ENCODE results near the gene RFNG.

The RFNG gene

DNA sequence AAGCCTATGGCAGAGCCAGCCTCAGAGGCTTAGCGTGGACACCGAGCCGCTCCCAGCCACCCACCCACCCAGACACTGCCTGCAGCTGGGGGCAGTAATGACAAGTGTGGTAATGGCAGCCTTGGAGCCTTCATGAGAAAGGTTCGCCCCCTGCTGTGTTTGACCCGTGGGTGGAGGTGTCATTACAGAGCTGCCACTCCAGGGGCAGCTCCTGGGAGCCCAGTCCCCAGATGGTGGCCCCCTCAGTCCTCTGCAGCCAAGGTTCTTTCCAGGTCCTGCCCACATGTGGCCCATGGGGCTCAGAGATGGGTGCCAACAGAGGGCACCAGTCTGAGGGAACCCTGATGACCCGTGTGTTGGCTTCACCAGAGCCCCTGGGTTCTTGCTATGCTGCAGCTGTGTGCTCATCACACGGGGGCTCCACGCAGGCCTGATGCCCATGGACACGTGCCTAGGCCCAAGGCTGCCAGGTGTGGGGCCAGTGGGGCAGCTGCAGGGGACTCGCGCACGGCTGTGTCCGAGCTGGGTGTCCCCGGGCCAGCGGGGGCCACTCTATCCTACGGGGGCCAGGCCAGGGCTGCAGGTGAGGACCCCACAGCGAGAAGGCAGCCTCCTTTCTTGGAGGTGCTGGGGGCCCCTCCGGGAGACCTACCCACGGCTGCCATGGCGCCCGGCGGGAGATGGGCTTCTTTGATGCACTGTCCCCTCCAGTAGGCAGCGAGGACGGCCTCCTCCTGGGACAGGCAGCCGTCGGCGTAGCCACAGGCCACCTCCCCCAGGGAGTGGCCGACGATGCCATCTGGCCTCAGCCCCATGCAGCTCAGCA lies 38.3 kb upstream of the RFNG start:
- no peak for DNase-seq (ENCODE audit: low read depth)

DNA sequence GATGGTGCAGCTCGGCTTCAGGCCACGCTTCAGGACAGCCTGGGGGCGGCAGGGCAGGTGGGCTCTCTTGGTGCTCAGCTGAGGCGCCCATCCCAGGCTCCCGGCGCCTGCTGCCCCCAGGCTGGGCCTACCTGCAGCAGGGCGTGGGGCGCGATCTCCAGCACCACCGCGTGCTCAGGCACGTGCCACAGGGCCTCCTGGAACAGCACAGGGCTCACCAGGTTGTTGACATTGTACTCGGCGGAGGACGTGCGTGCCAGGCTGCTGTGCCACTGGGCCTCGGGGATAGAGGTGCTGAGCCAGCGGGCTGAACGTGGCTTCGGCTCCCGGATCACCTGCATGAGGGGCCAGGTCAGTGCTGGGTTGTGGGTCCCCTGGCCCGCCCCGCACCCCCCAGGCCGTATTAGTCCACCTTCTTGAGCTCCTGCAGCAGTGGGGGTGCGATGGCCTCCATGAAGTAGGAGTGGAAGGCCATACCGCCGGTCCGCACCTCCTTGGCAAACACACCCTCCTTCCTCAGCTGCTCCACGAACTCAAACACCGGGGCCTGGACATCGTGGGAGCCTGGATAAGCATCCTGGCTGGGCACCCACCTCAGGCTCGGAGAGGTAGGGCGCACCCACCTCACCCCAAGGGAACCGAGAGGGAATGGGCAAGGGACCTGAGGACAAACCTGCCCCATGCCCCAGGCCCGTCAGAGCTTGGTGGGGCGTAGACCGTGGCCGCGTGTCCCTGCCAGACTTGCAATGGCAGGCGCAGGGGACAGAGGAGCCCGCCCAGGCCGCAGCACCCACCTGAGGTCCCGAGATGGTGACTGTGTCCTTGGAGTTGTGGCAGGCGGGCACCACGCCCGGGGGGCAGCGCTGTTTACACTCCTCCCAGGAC lies 37.5 kb upstream of the RFNG start:
- no peak for DNase-seq (ENCODE audit: low read depth)

DNA sequence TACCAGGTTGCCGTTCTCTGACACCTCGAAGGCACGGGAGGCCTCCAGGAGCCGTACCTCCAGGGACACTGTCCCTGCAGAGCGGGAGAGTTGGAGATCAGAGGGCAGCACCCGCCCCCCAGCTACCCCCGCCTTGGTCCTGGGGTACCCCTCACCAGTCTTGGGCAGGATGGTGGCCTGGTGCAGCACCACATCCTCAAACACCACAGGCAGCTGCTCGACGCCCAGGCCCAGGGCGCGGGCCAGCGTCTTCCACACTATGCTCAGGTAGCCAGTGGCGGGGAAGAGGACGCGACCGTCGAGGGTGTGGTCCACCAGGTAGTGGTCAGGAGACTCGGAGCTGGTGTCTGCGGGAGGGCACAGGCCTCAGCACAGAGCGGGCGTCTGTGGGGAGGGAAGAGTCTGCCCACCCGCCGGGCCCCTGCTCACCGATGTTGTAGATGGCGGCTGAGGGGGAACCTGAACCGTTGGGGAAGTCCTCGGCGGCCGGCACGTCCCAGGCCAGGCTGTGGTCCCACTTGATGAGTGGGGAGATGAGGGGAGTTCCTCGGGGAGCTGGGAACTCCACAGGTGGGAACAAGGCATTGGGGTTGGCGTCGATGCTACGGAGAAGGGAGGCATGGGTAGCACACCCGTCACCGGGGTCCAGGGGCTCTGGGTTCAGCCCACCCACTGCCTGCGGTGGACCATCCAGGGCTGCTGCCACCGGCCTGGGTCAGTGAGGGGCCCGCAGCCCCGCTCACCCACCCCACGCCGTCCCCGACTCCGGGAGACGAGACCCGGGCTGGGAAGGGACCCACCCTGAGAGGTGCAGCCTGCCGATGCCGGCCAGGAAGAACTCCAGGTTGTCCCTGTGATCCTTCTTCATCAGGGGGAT lies 36.6 kb upstream of the RFNG start:
- DNase-seq (ENCODE audit: low read depth): no peak

DNA sequence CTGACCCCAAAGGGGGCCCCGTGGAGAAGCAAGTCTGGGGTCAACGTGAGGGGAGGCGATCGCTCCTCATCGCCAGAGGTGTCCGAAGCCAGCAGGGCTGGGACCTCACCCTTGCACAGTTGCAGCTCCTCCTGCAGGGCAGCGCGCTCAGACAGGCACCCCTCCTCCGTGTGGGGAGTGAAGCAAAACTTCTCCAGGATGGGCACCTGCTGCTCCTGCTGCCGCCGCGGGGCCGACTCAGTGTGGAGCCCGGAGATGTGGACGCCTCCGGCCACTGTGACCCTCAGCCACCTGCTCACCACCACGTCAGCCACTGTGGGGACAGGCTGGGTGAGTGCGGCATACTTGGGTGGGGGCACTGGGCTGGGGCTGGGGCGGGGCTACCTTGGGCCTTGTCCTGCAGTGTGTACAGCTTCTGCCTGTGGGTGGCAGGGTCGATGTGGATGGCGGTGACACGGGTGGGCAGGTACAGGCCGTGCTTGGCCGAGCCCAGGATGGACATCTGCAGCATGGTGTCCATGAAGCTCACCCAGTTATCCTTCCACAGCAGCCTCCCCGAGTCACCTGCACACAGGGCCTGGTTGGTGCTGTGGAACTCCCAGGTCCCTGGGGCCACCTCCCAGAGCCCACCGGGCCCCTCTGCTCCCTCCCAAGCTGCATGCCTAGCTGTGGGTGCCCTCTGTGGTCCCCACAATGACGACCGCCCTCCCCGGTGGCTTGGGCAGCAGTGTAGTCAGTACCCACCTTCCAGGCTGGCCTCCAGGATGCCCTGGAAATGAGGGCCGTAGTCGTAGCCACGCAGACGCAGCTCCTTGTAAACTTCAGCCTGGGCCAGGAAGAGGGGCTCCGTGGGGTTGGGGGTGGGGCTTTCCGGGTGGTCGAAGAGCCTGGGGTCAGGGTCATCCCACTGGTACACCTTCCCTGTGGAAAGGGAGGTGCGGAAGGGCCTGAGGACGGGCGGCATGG lies 35.6 kb upstream of the RFNG start:
- DNase-seq (ENCODE audit: low read depth): no peak

DNA sequence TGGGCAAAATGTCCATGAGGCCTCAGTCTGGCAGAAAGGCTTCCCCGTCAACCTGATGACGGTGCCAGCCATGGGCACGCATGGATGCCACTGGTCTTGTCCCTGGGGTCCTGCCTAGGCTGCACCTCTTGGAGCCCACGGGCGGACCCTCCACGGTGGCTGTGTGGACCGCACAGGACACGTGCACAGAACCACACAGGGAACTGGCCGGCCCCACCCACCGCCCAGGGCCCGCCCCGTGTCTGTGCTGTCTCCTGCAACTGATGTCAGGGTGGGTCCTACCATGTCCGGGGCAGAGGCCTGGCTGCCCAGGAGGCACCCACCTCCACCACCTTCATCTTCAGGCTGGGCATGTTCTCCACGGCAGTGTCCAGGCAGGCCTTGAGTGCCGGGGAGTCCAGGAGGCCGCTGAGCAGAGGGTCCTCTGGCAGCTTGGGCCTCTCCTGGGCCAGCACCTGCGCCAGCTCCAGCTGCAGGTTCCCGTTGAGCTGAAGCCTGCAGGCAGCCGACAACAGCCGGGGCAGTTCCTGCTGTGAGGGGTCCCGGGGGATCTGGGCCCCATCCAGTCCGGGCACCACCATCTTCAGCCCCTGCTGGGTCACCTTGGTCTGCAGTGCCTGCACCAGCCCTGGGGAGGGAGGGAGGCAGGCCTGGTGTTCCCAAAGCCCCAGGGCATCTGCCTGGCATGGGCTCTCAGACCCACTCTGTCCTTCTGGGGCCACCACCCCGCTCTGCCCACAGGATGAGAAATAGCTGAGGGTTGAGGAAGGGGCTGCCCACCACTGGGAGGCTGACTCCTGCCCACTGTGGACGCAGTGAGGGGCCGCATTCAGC lies 34.5 kb upstream of the RFNG start:
- DNase-seq (ENCODE audit: low read depth): no peak

DNA sequence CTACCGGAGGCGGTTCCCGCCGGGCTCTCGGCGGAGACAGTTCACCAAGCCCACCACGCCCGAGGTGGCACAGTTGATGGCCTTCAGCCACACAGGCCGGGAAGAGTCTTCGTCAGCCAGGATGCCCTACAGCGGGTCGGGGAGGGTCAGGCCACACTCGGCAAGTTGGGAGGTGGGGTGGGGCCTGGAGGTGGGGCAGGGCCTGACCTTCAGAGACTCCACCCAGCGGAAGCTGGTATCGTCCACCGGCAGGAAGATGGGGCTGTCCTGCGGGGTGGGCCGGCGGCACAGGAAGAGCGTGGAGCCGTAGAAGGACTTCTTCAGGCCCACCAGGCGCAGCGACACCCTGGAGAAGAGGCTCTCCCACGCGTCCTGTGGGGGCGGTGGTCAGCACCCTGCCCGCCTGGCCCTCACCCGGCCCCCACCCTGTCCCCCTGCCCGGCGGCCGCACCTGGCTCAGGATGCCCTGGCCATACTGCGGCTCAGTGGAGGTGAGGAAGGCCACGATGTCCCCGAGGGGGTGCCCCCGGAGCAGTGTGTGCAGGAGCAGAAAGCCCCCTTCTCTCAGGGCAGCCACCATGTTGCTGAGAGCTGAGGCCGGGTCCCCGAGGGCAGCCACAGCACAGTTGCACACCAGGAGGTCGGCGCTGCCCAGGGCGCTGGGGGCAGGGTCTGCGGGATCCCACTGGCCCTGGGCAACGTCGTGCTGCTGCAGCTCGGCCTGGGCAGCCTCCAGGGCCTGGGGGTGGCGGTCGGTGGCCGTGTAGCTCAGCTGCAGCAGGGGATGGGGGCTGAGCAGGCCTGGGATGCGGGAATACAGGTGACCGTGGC lies 33.6 kb upstream of the RFNG start:
- DNase-seq (ENCODE audit: low read depth): no peak

DNA sequence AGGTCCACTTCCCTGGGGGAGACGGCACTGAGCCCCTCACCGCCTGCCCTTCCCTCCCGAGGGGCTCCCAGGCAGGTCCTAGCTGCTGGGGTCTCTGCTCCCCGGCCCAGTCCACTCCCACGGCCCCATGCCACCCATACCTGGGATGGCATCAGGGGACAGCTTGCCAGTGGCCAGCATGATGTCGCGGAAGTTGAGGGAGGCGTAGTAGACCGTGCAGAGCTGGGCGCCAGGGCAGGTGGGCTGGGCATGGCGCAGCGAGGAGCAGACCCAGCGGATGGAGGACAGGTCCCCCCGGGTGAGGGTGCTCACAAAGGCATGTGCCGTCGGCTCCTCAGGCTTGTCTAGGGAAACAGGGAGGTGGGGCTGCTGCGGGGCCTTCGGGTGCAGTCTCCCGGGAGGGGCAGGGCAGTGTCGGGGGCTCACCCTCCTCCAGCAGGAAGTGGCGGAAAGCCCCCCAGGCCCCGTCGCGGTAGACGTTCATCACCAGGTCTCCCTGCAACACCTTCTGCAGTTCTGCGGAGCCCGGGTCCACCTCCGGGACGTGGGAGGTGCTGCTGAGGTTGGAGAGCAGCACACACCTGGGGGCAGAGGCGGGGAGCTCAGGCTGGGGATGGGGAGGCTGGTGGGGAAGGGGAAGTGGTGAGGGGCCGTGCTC lies 32.9 kb upstream of the RFNG start:
- no peak for DNase-seq (ENCODE audit: low read depth)

DNA sequence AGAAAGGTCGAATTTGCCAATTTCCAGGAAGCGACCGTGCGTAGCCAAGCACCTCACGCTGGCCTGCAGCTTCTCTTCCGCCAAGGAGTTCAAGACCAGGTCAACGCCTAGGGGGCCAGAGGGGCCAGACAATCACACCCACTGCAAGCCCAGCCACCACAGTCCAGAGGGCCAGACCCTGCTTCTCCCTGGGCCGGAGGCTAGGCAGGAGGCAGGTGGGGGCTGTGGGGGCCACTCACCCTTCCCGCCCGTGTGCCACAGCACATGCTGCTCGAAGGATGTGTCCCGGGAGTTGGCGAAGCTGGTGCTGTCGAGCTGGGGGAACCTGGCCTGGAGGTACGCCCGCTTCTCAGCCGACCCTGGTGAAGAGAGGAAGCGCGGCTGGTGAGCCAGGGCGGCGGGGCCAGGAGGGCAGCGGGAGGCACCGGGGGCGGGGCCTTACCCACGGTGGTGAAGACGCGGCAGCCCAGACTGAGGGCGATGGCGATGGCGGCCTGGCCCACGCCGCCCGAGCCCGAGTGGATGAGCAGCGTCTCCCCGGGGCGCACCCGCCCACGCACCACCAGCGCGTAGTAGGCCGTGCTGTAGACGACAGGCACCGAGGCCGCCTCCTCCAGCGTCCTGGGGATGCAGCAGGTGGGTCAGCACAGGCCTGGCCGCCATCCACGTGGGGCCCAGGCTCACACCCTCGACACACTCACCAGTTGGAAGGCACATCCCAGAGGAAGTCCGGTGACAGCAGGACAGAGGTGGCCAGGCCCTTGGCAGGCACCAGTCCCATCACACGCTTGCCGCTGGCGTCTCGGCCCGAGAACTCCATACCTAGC lies 32.1 kb upstream of the RFNG start:
- DNase-seq (ENCODE audit: low read depth): no peak

DNA sequence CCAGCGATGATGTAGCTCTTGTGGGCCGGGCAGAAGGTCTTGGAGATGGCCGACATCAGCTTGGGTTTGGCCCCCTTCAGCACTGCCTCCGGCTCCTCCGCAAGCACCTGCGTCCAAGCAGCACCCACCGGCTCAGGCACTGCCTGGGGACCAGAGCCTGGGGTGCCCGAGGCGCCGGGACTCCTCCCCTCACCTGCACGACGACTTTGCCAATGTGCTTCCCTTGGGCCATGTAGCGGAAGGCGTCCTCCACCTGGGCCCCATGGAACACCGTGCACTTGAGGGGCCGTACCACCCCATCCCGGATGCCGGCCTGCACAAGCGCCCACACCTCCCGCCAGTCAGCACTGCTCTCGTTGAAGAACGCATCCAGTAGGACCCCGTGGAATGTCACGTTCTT lies 31.4 kb upstream of the RFNG start:
- DNase-seq (ENCODE audit: low read depth): no peak

DNA sequence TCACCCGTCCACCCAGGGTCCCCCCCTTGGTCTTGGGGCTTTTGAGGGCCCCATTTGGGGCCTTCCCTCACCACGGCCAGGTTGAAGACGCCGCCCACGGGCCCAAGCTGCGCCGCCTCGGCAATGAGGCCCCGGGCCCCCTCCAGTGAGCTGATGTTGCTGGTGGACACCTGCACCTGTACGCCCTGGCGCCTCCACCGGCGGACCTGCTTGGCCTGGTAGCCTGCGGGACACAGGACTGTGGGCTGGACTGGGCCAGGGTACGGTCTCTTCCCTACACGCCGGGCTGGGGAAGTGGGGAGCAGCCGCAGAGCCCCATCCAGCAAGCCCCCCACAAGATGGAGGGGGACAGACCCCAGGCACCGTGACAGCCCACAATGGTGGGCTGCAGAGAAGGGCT lies 30.8 kb upstream of the RFNG start:
- no peak for DNase-seq (ENCODE audit: low read depth)

DNA sequence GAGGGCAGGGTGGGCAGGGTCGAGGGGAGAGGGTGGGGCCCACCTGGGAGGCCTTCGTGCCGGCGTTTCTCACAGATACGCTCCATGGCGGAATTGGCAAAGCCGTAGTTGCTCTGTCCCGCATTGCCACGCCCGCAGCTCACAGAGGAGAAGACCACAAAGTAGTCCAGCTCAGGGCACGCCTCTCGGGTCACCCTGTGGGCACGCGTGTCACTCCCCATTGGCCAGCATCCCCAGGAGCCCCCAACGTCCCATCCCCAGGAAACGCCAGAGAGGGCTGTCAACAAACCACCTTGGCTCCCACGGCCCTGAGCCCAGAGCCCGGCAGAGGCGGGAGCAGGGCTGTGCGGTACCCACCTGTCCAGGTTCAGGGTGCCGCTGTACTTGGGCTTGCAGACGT lies 30.4 kb upstream of the RFNG start:
- DNase-seq (ENCODE audit: low read depth): no peak

DNA sequence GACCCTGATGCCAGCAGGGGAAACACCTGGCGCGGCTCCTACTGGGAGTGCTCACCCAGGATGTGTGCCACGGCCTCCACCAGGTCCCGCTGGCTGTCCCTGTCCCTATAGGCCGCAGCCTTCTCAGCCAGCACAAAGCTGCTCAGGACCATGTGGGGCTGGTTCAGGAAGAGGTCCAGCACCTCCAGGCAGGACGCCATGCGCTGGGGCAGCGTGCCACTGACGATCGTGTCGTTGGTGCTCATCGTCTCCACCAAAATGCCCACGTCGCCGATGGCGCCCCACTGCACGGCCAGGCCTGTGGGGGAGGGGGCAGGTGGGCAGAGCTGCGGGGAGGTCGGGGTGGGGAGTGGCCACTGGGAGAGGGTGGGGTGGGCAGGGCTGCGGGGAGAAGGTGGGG lies 29.9 kb upstream of the RFNG start:
- no peak for DNase-seq (ENCODE audit: low read depth)

DNA sequence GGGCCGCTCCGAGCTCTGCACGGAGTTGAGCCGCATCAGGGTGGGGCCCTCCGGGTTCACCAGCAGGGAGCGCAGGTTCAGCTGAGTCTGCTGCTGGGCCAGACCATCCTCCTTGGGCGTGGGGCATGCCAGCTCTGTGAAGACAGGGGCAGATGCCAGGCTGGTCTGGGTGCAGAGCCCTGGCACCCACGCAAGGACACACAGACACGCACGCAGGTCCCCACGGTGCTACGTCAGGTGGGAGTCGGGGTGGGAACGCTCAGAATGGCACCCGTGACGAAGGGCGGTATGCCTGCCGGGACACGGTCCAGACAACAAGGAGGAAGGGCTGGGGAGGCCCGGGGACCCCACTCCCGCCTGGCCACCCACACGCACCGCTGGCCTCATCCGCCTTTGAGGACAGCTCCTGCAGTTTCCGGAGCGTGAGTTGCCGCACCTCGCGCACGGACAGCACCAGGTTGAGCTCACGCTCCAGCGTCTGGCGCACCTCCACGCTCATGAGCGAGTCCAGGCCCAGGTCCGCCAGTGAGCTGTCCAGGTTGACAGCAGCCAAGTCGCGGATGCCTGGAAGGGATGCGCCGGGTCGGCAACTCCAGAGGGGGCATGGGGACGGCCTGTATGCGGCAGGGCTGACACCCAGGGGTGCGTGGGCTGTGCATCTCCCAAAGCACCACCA lies 29.3 kb upstream of the RFNG start:
- DNase-seq (ENCODE audit: low read depth): no peak

DNA sequence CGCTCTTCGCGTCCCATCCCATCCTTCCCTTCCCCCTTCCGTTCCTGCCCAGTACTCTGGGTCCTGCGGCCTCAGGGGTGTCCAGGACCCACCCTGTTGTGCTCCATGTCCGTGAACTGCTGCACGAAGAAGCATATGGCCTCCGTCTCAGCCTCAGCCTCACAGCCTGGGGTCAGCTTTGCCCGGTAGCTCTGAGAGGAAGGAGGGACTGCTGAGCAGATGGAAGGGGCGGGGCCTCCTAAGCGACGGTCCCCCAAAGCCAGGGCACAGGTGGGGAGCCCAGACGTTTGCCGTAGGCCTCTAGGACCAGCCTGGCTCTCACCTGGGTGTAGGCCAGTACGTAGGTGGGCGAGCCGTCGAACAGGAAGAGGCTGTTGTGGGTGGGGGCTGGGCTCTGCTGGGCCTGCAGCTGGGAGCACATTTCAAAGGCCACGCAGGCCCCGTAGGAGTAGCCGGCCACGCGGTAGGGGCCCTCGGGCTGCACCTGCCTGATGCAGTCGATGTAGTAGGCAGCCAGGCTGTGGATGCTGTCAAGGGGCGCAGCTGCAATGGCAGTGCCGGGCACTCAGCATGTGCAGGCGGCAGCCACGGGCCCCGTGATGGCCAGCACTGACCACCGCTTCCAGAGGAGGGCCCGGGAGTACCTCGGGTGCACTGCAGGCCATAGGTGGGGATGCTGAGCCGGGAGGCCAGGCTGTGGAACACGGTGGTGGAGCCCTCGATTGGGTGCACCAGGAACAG lies 28.6 kb upstream of the RFNG start:
- DNase-seq (ENCODE audit: low read depth): no peak

DNA sequence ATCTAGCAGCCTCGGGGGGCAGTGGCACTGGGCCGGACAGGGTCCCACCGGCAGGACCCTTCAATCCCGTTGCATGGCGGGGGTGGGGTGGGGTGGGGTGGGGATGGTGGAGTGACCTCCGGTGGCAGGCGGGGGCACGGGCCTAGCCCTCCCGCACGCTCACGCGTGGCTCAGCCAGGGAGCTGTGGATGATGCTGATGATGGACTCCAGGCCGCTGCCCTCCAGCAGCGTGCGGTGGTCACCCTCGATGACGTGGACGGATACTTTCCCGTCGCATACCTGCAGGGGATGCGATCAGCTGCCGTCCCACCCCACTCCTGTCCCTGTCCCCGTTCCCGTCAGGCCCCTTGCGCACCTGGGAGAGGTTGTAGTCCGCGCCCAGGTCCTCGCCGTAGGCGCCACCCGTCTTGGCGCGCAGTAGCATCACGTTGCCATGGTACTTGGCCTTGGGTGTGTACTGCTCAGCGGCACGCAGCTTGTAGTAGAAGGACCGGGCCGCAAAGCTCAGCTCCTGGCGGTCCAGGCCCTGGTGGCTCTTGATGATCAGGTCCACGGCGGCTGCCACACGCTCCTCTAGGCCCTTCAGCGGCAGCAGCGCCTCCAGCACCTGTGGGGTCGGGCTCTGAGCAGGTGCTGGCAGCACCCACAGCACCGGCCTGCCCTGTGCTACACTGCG lies 27.5 kb upstream of the RFNG start:
- DNase-seq (ENCODE audit: low read depth): no peak

DNA sequence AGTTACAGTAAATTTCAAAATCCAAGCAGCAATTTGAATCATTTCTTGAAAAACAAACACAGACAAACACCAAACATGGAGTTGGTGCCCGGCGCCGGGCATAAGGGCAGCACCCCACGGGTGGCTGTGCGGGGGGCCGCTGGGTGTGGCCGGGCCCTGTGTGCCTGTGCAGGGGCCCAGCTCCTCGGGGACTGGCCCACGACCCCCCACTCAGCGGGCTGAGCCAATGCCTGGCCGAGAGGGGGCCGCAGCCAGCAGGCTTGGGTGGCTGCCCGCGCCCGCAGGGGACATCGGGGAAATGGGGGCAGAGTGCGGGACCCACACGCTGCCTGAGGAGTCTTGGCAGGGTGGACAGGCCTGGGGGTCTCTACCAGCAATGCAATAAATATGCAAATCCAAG lies 26.8 kb upstream of the RFNG start:
- no peak for DNase-seq (ENCODE audit: low read depth)

Measured in GM04504 (cell line).